Measurements from ENCODE around the gene GLS.

- TF ChIP-seq CTCF (IDR thresholded peaks at IDR 0.05) = no peak
- TF ChIP-seq POLR2A (IDR thresholded peaks at IDR 0.05) = no peak
Observed at GRCh38 chr2:190858817-190859216, 21.8 kb upstream of the GLS start.

Measured in body of pancreas (tissue), 4 donors.